Skin of body (tissue), 2 donors: Measurements from ENCODE around the gene HERPUD2. TPM values are rescaled to one million over a fixed set of nuclear protein-coding genes. Genes with fewer than 3 reads are reported as not detected.
"Not testable (repeated sequence)": the region's sequence is repeated elsewhere in the genome, so short reads cannot be mapped to it uniquely, and the experiment has no call there.

Source experiments
- DNase-seq: peaks from one replicate; lab custom pipeline; 2025; lab: John Stamatoyannopoulos, UW
- total RNA-seq: library from RNA; depleted of rRNA; stranded (reverse); fragments of >200 nt; gene quantifications from one replicate; pipeline ENCODE4 v1.2.3, GENCODE V29; 2014

The HERPUD2 gene
- total RNA-seq, 1 donor from 2014 or later: 18.5 TPM

- DNase-seq: no peak
Measured at GRCh38 chr7:35680403-35681013, 14.4 kb downstream of the HERPUD2 start.

- DNase-seq: no peak
Measured at GRCh38 chr7:35677582-35678356, 17.2 kb downstream of the HERPUD2 start.

- no peak for DNase-seq
Measured at GRCh38 chr7:35676211-35676610, 18.7 kb downstream of the HERPUD2 start.

- no peak for DNase-seq
Measured at GRCh38 chr7:35670856-35671569, 23.9 kb downstream of the HERPUD2 start.

- not testable (repeated sequence) for DNase-seq
Measured at GRCh38 chr7:35660411-35660810, 34.5 kb downstream of the HERPUD2 start.

GRCh38 chr7:35658606-35659201 lies 36.2 kb downstream of the HERPUD2 start:
- no peak for DNase-seq

- DNase-seq: no peak
Measured at GRCh38 chr7:35657125-35657524, 37.8 kb downstream of the HERPUD2 start.

- DNase-seq: not testable (repeated sequence)
Measured at GRCh38 chr7:35654558-35654957, 40.4 kb downstream of the HERPUD2 start.

- no peak for DNase-seq
Measured at GRCh38 chr7:35652124-35652523, 42.8 kb downstream of the HERPUD2 start.

GRCh38 chr7:35650751-35651150 lies 44.2 kb downstream of the HERPUD2 start:
- no peak for DNase-seq

- DNase-seq: no peak
Measured at GRCh38 chr7:35649711-35650110, 45.2 kb downstream of the HERPUD2 start.

- DNase-seq: no peak
Measured at GRCh38 chr7:35648367-35648766, 46.6 kb downstream of the HERPUD2 start.

GRCh38 chr7:35647171-35647574 lies 47.8 kb downstream of the HERPUD2 start:
- DNase-seq: no peak

- no peak for DNase-seq
Measured at GRCh38 chr7:35646289-35647023, 48.5 kb downstream of the HERPUD2 start.

- no peak for DNase-seq
Measured at GRCh38 chr7:35645691-35646090, 49.2 kb downstream of the HERPUD2 start.

GRCh38 chr7:35630024-35630972 lies 64.6 kb downstream of the HERPUD2 start:
- peak; percentile 24 for DNase-seq

- DNase-seq: peak; percentile 15
Measured at GRCh38 chr7:35624299-35625186, 70.4 kb downstream of the HERPUD2 start.

GRCh38 chr7:35623381-35623780 lies 71.6 kb downstream of the HERPUD2 start:
- DNase-seq: no peak

- no peak for DNase-seq
Measured at GRCh38 chr7:35619863-35620262, 75.1 kb downstream of the HERPUD2 start.
